ENCODE data around the gene TIAM2. TPM values are rescaled to one million over a fixed set of nuclear protein-coding genes. Genes with fewer than 3 reads are reported as not detected.

Gene TIAM2
- total and polyA plus RNA-seq, 2 experiments from 2014 or later: 14.2 to 24.4 TPM

GRCh38 chr6:155187994-155188706 lies 193.0 kb downstream of the TIAM2 start:
- no peaks in the 10 kb centered on the region for H3K79me2 ChIP-seq (replicated peaks; ENCODE audit: insufficient read depth)
- Mint-ChIP-seq H3K27me3 (ENCODE audit: insufficient read depth, low read depth, poor library complexity) (peaks cover 8% of the 10 kb centered on the region), H3K36me3 (ENCODE audit: low read depth) (peaks cover 8% of the 10 kb centered on the region; the same call in 2 of the 3 replicates), H3K4me1 (peaks cover 27% of the 10 kb centered on the region), H3K9me3 (no peaks in the 10 kb centered on the region), H3K4me3 (no peak overlapping the region), H3K27ac (peak overlapping the region; percentile 57; the same call in 1 of the 2 replicates)
- no peak for ATAC-seq
- H3F3A ChIP-seq (replicated peaks; ENCODE audit: low read depth): no peaks in the 10 kb centered on the region; the same call in 1 of the 2 replicates
- no peak overlapping the region for H3K4me2 ChIP-seq
- H3K27me3 ChIP-seq (ENCODE audit: insufficient read depth): no peaks in the 10 kb centered on the region
- peak overlapping the region; percentile 52 for H3K27ac ChIP-seq (ENCODE audit: low read depth)
- H3K9me2 ChIP-seq (ENCODE audit: insufficient read depth): no peaks in the 10 kb centered on the region
- no peak overlapping the region for H3K4me3 ChIP-seq
- DNase-seq (ENCODE audit: low spot score): no peak
- TF ChIP-seq REST (IDR thresholded peaks at IDR 0.05; ENCODE audit: unreplicated experiment) (no peak), EZH2 (IDR thresholded peaks at IDR 0.05; ENCODE audit: low read depth, unreplicated experiment) (no peak)
- H4K20me1 ChIP-seq (replicated peaks; ENCODE audit: insufficient read depth): no peaks in the 10 kb centered on the region
- peaks cover 3% of the 10 kb centered on the region; the same call in 1 of the 2 replicates for H3K36me3 ChIP-seq (ENCODE audit: insufficient read depth)
- peaks cover 32% of the 10 kb centered on the region for H3K4me1 ChIP-seq (ENCODE audit: insufficient read depth)
- H2AFZ ChIP-seq: no peak overlapping the region

- Mint-ChIP-seq H3K9me3 (no peaks in the 10 kb centered on the region), H3K27ac (no peak overlapping the region), H3K4me1 (peaks cover 27% of the 10 kb centered on the region), H3K4me3 (no peak overlapping the region), H3K27me3 (ENCODE audit: insufficient read depth, low read depth, poor library complexity) (peaks cover 8% of the 10 kb centered on the region), H3K36me3 (ENCODE audit: low read depth) (peaks cover 8% of the 10 kb centered on the region; the same call in 2 of the 3 replicates)
- no peak overlapping the region for H3K4me2 ChIP-seq
- H3K9me2 ChIP-seq (ENCODE audit: insufficient read depth): no peaks in the 10 kb centered on the region
- no peaks in the 10 kb centered on the region; the same call in 1 of the 2 replicates for H3F3A ChIP-seq (replicated peaks; ENCODE audit: low read depth)
- no peaks in the 10 kb centered on the region for H4K20me1 ChIP-seq (replicated peaks; ENCODE audit: insufficient read depth)
- peak overlapping the region; percentile 52; the same call in 1 of the 2 replicates for H3K27ac ChIP-seq (ENCODE audit: low read depth)
- no peak overlapping the region for H2AFZ ChIP-seq
- H3K4me1 ChIP-seq (ENCODE audit: insufficient read depth): peaks cover 32% of the 10 kb centered on the region
- no peaks in the 10 kb centered on the region for H3K27me3 ChIP-seq (ENCODE audit: insufficient read depth)
- no peaks in the 10 kb centered on the region for H3K79me2 ChIP-seq (replicated peaks; ENCODE audit: insufficient read depth)
- no peaks in the 10 kb centered on the region; the same call in 1 of the 2 replicates for H3K36me3 ChIP-seq (ENCODE audit: insufficient read depth)
- DNase-seq (ENCODE audit: low spot score) (no peak), ATAC-seq (no peak)
- no peak overlapping the region for H3K4me3 ChIP-seq
- no peak for TF ChIP-seq EZH2phosphoT487 (IDR thresholded peaks at IDR 0.05; ENCODE audit: unreplicated experiment)
- no peak for TF ChIP-seq CTCF (conservative IDR thresholded peaks at IDR 0.05; ENCODE audit: low read depth in 2 of 2)
- TF ChIP-seq ZNF462 (CRISPR knock-in tag; IDR thresholded peaks at IDR 0.05): no peak
- TF ChIP-seq NANOG (IDR thresholded peaks at IDR 0.05; ENCODE audit: borderline replicate concordance): no peak
- no peak for TF ChIP-seq JUNB (IDR thresholded peaks at IDR 0.05; ENCODE audit: unreplicated experiment)
Measured at GRCh38 chr6:155188707-155189496, 193.8 kb downstream of the TIAM2 start.
